Ovary (tissue), 3 donors: ENCODE measurements around the gene RAB23.

ENCODE experiments used
- POLR2A ChIP-seq: fragments of 450-650 bp; IDR thresholded peaks from one replicate; pipeline ENCODE4 v1.6.1; 2017; ENCODE audit warnings: antibody characterized with exemption, mild to moderate bottlenecking, moderate library complexity
- TF ChIP-seq, protein P1 (sequence below), 3 donors: fragments of 450-650 bp in 2 of 3; fragments of 200-600 bp in 1 of 3; IDR thresholded peaks; one replicate each; pipeline versions ENCODE4 v1.5.1 to v1.8.0; 2016 to 2022; ENCODE audit warnings: antibody characterized with exemption in 3 of 3, mild to moderate bottlenecking in 1 of 3
- donor health status: DM: no; HTN: no; CAD: no.

DNA sequence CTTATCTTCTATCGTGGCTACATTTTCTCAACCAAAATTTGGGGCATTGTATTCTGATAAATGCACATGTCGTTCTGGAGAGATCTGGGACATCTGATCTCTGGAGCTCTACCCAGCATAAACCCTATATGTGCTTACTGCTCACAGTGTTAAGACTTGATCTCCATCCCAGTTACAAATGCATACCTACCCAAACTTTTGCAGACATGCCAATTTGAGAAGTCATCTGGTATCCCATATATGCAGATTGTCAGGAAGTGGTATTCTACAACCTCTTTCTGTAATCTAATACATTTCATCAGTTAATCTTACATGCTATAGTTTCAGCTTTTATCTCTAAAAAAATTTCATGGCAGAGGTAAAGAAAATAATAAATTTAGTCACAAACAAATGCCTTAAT, 38.8 kb downstream of the RAB23 start:
- TF ChIP-seq, protein P1, sequence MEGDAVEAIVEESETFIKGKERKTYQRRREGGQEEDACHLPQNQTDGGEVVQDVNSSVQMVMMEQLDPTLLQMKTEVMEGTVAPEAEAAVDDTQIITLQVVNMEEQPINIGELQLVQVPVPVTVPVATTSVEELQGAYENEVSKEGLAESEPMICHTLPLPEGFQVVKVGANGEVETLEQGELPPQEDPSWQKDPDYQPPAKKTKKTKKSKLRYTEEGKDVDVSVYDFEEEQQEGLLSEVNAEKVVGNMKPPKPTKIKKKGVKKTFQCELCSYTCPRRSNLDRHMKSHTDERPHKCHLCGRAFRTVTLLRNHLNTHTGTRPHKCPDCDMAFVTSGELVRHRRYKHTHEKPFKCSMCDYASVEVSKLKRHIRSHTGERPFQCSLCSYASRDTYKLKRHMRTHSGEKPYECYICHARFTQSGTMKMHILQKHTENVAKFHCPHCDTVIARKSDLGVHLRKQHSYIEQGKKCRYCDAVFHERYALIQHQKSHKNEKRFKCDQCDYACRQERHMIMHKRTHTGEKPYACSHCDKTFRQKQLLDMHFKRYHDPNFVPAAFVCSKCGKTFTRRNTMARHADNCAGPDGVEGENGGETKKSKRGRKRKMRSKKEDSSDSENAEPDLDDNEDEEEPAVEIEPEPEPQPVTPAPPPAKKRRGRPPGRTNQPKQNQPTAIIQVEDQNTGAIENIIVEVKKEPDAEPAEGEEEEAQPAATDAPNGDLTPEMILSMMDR (IDR thresholded peaks at IDR 0.05), result no peak
- no peak for TF ChIP-seq POLR2A
